NB4 (cell line): Measurements from ENCODE around the gene C9orf57.
"Not testable (repeated sequence)": the region's sequence is repeated elsewhere in the genome, so short reads cannot be mapped to it uniquely, and the experiment has no call there.

ENCODE experiments used
- DNase-seq: peaks from one replicate; pipeline ENCODE4 v3.0.0; 2010; ENCODE audit warnings: low read depth
- H3K4me3 ChIP-seq: one replicate; pipeline ENCODE4 v1.5.1; 2011; ENCODE audit warnings: mild to moderate bottlenecking, low read depth, low read length, moderate library complexity
- CTCF ChIP-seq: IDR thresholded peaks from one replicate; pipeline ENCODE4 v1.5.1; 2012; ENCODE audit warnings: low read depth, low read length
- MYC ChIP-seq: IDR thresholded peaks from 2 replicates; pipeline ENCODE4 v1.6.1; 2011; ENCODE audit warnings: low read depth, low read length
- POLR2A ChIP-seq: IDR thresholded peaks from 2 replicates; pipeline ENCODE4 v1.6.1; 2011; ENCODE audit warnings: mild to moderate bottlenecking; ENCODE audit not compliant: insufficient read length; ENCODE audit errors: extremely low read depth
- TF ChIP-seq, protein P1 (sequence below): IDR thresholded peaks from 2 replicates; pipeline ENCODE4 v1.6.1; 2011; ENCODE audit warnings: low read depth, low read length

C9orf57 gene

DNA sequence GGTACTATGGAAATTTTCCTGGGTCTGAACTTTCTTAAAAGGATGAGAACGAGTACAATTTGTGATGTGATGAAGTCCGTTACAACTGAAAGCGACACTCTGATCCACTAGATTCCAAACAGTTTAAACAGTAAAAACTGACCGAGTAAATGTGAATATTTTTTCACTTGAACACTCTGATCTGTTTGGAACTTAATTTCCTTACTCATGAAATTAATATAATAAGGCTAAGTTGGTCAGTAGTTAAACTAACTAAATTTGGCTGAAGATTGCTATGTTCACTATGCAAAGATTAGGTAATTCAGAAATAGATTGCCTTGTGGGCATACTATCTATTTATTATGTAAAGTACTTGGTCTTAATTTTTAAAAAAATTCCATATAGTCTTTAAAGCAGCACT lies at the start of gene C9orf57:
Gene C9orf57, minus strand, starts transcription at position 101 of the 400 bp plus-strand sequence. CDS start 1,282 bp downstream, outside the sequence.
- TF ChIP-seq MYC (no peak), CTCF (no peak), POLR2A (no peak)
- TF ChIP-seq, protein P1, sequence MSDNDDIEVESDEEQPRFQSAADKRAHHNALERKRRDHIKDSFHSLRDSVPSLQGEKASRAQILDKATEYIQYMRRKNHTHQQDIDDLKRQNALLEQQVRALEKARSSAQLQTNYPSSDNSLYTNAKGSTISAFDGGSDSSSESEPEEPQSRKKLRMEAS: no peak
- H3K4me3 ChIP-seq: no peak within 1 kb of the TSS
- no peak for DNase-seq

GRCh38 chr9:72102520-72102919 lies 42.1 kb upstream of the C9orf57 start:
- H3K4me3 ChIP-seq: no peak overlapping the region
- TF ChIP-seq CTCF: no peak

DNA sequence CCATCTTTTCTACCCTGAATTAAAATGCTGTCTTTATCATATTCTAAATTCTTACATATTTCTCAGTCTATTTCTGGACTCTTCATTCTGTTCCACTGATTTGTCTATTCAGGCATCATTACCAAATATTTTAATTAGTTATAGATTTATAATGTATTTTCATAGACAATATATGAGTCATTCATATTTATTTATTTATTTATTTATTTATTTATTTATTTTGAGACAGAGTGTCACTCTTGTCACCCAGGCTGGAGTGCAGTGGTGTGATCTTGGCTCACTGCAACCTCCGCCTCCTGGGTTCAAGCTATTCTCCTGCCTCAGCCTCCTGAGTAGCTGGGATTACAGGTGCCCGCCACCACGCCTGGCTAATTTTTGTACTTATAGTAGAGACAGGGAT lies 35.1 kb upstream of the C9orf57 start:
- DNase-seq: not testable (repeated sequence)

More at GRCh38 chr9:72102520-72102919, 42.1 kb upstream of the C9orf57 start:
- no peak for DNase-seq

GRCh38 chr9:72092820-72093219 lies 32.4 kb upstream of the C9orf57 start:
- TF ChIP-seq CTCF: no peak
- TF ChIP-seq, protein P1: no peak
- TF ChIP-seq MYC: no peak
- no peak for TF ChIP-seq POLR2A
- DNase-seq: no peak
- H3K4me3 ChIP-seq: no peak overlapping the region

More for the DNA sequence above, 35.1 kb upstream of the C9orf57 start:
- H3K4me3 ChIP-seq: not testable (repeated sequence)

DNA sequence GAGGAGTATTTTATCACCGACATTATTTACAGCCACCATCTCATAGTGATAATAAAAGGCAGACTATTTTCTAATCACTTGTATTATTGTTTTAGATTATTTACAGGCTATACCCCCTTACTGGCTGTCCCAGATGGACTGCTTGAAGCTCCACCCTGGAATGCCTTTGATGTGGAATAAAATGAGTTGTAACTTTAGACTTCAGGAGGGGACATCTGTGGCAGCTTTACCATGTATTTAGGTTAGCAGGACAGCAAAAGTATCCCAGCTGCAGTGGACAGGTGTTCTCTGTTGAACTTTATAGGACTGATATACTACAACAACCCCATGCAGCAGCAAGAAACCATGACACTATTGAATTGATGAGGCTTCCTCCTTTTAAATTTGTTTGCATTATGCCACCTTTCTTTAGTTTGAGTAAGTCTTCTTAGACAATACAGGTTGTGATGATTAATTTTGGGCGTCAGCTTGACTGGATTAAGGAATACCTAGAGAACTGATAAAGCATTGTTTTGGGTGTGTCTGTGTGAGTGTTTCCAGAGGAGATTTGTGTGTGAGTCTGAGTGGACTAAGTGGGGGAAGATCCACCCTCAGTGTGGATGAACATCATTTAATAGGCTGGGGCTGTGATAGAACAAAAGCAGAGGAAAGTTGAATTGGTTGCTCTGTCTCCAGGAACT lies 29.2 kb upstream of the C9orf57 start:
- TF ChIP-seq POLR2A: no peak
- TF ChIP-seq, protein P1: no peak
- TF ChIP-seq CTCF: no peak
- TF ChIP-seq MYC: no peak

DNA sequence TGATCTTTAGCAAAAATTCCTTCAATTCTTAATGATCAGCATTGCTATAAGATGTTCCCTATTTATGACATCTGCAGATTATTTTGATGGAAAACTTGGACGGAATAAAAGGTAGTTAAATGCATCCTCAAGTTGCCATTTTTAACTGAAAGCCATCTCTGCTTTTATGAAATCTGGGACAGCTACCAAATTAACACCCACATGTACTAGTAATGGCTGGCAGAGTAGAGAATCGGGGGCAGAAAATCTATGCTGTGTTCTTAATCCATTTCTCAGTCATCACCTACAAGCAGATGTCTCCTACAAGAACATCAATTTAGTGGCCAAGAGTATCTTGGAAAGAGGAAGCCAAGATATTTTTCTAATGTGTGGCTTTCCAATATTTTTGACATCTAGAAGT lies 22.1 kb upstream of the C9orf57 start:
- no peak overlapping the region for H3K4me3 ChIP-seq
- no peak for DNase-seq
- TF ChIP-seq MYC (no peak), POLR2A (no peak), CTCF (no peak)
- TF ChIP-seq, protein P1: no peak

More for the DNA sequence above, 29.2 kb upstream of the C9orf57 start:
- no peak for DNase-seq
- no peak overlapping the region for H3K4me3 ChIP-seq

GRCh38 chr9:72074666-72075065 lies 14.3 kb upstream of the C9orf57 start:
- not testable (repeated sequence) for H3K4me3 ChIP-seq, DNase-seq
